Endothelial cell of umbilical vein (primary cell): Measurements from ENCODE around the gene NCAPG2. TPM values are rescaled to one million over a fixed set of nuclear protein-coding genes. Genes with fewer than 3 reads are reported as not detected.

Source experiments
- BruUV-seq: library from RNA; stranded (reverse); fragments of 400-500 nt; replicated peaks from 2 replicates; lab custom pipeline; 2021; lab: Mats Ljungman, UMichigan
- CTCF ChIA-PET: fragments of 300-600, 350-600 bp; sonication (Branson Sonifier 250); formaldehyde crosslinking; loops from one replicate; lab custom pipeline; 2021; ENCODE audit warnings: antibody characterized with exemption, inconsistent platforms; lab: Charles Lee
- POLR2A ChIA-PET: fragments of 300-600, 350-600 bp; sonication (Branson Sonifier 250); formaldehyde crosslinking; loops from one replicate; lab custom pipeline; 2021; ENCODE audit warnings: antibody characterized with exemption, inconsistent platforms; lab: Charles Lee
- DNase-seq: peaks from one replicate; pipeline ENCODE4 v3.0.0-alpha.2; 2011; ENCODE audit warnings: low read depth, low spot score
- FAIRE-seq: peaks from 2 replicates; lab custom pipeline; 2011; peaks lifted over from hg19 to GRCh38; lab: Jason Lieb, UNC
- H2AFZ ChIP-seq: 2 replicates; pipeline ENCODE4 v1.6.0; 2012; ENCODE audit warnings: low read depth, low read length, control low read depth, inconsistent platforms
- H3K27ac ChIP-seq: 2 replicates; pipeline ENCODE4 v1.5.1; 2011; ENCODE audit warnings: low read depth, mild to moderate bottlenecking, control low read depth, low read length, moderate library complexity; ENCODE audit not compliant: insufficient read depth
- H3K27me3 ChIP-seq, 2 experiments: 2 replicates each; pipeline versions ENCODE4 v1.6.0 to v1.6.1; 2011; ENCODE audit warnings: low read length in 2 of 2, mixed read lengths in 1 of 2; ENCODE audit not compliant: control insufficient read depth in 2 of 2, insufficient read depth in 2 of 2
- H3K36me3 ChIP-seq, 2 experiments: 2 replicates in 1 of 2; 3 replicates in 1 of 2; pipeline ENCODE4 v1.5.1; 2011; ENCODE audit warnings: low read length in 2 of 2, mild to moderate bottlenecking in 1 of 2, moderate library complexity in 1 of 2; ENCODE audit not compliant: control insufficient read depth in 2 of 2, insufficient read depth in 2 of 2; ENCODE audit errors: extremely low read depth in 1 of 2
- H3K4me1 ChIP-seq: 3 replicates; pipeline ENCODE4 v1.5.1; 2011; ENCODE audit warnings: mild to moderate bottlenecking, low read length; ENCODE audit not compliant: control insufficient read depth, insufficient read depth; ENCODE audit errors: extremely low read depth
- H3K4me2 ChIP-seq: 2 replicates; pipeline ENCODE4 v1.6.1; 2011; ENCODE audit warnings: low read length, control low read depth, mixed read lengths; ENCODE audit not compliant: insufficient read depth
- H3K4me3 ChIP-seq, 3 experiments: fragments of 200-600 bp in 1 of 3; sonication (generic), shearing (Covaris generic) in 1 of 3; replicated peaks in 1 of 3; 2 replicates each; pipeline ENCODE4 v1.5.1; 2011 to 2016; ENCODE audit warnings: control low read depth in 3 of 3, low read length in 3 of 3, mild to moderate bottlenecking in 2 of 3, inconsistent platforms in 1 of 3, low read depth in 1 of 3, moderate library complexity in 1 of 3; ENCODE audit not compliant: insufficient read depth in 1 of 3
- H3K79me2 ChIP-seq: 2 replicates; pipeline ENCODE4 v1.6.0; 2012; ENCODE audit warnings: low read length, inconsistent platforms; ENCODE audit not compliant: control insufficient read depth, insufficient read depth
- H3K9ac ChIP-seq: replicated peaks from 2 replicates; pipeline ENCODE3; 2011; ENCODE audit warnings: low read length, control low read depth; ENCODE audit not compliant: insufficient read depth; ENCODE audit errors: extremely low read depth
- H3K9me1 ChIP-seq: replicated peaks from 3 replicates; pipeline ENCODE4 v1.6.0; 2011; ENCODE audit warnings: mild to moderate bottlenecking, low read length; ENCODE audit not compliant: control insufficient read depth, insufficient read depth; ENCODE audit errors: extremely low read depth
- H3K9me3 ChIP-seq: replicated peaks from 2 replicates; pipeline ENCODE4 v1.5.1; 2012; ENCODE audit warnings: low read length, inconsistent platforms; ENCODE audit not compliant: control insufficient read depth, insufficient read depth
- H4K20me1 ChIP-seq: replicated peaks from 2 replicates; pipeline ENCODE3; 2011; ENCODE audit warnings: mild to moderate bottlenecking, low read length; ENCODE audit not compliant: control insufficient read depth, insufficient read depth; ENCODE audit errors: extremely low read depth
- CTCF ChIP-seq, 2 donors: IDR thresholded peaks; 1 replicate in 1 of 2; 2 replicates in 1 of 2; pipeline ENCODE4 v1.5.1; 2011; ENCODE audit warnings: low read length in 2 of 2, mild to moderate bottlenecking in 2 of 2, moderate library complexity in 2 of 2, control low read depth in 1 of 2, inconsistent platforms in 1 of 2, low read depth in 1 of 2; ENCODE audit not compliant: insufficient read depth in 1 of 2; ENCODE audit errors: extremely low read depth in 1 of 2
- FOS ChIP-seq: IDR thresholded peaks from 2 replicates; pipeline ENCODE4 v1.6.1; 2011; ENCODE audit warnings: mild to moderate bottlenecking, low read length, moderate library complexity, borderline replicate concordance; ENCODE audit not compliant: insufficient read depth
- GATA2 ChIP-seq: IDR thresholded peaks from 2 replicates; pipeline ENCODE4 v1.7.0; 2011; ENCODE audit warnings: low read depth, mild to moderate bottlenecking, moderate library complexity, mixed read lengths, low read length; ENCODE audit not compliant: insufficient read length, insufficient read depth
- MAX ChIP-seq: IDR thresholded peaks from 2 replicates; pipeline ENCODE4 v1.6.1; 2011; ENCODE audit not compliant: insufficient read depth, insufficient read length
- POLR2A ChIP-seq: IDR thresholded peaks from 2 replicates; pipeline ENCODE4 v1.6.1; 2012; ENCODE audit warnings: low read depth, mild to moderate bottlenecking, control low read depth, low read length
- POLR2AphosphoS5 ChIP-seq: IDR thresholded peaks from 2 replicates; pipeline ENCODE4 v1.6.1; 2012; ENCODE audit warnings: low read depth, mild to moderate bottlenecking, control low read depth, low read length, moderate library complexity; ENCODE audit not compliant: insufficient read depth
- dilution Hi-C: fragments of 300-500 bp; cut with MboI; formaldehyde crosslinking; loops from one replicate; pipeline ENCODE4 v1.15.0; 2019; ENCODE audit warnings: low sequenced_read_pairs; ENCODE audit not compliant: extremely low pct_ligation_motif_present
- intact Hi-C: fragments of 100-400 bp; cut with micrococcal nuclease; formaldehyde crosslinking; loops from one replicate; pipeline ENCODE4 v1.10.0; 2022
- polyA plus RNA-seq, 4 experiments: library from polyadenylated mRNA; depleted of rRNA in 3 of 4; stranded (reverse) in 3 of 4; unstranded in 1 of 4; fragments of >200 nt; gene quantifications; 2 replicates each; pipeline versions ENCODE4 v1.2.1 to v1.2.3, GENCODE V29; 2011 to 2012; ENCODE audit warnings: missing spikeins in 1 of 4
- total RNA-seq: library from RNA; stranded (reverse); gene quantifications from 2 replicates; pipeline ENCODE4 v1.2.3, GENCODE V29; 2021

Gene NCAPG2
- total and polyA plus RNA-seq, 2 donors (not counting 3 experiments of a cell fraction or from before 2014, with no cell fraction given), result 19.2 to 62.3 TPM

- H4K20me1 ChIP-seq, result no peaks in the 10 kb centered on the region
- BruUV-seq, result no TSS peak
- no peaks in the 10 kb centered on the region for H3K4me1 ChIP-seq
- H2AFZ ChIP-seq, result no peak overlapping the region
- TF ChIP-seq POLR2A (no peak), MAX (no peak), GATA2 (no peak), CTCF (IDR thresholded peaks at IDR 0.05; ENCODE audit: extremely low read depth in 1 of 2, insufficient read depth in 1 of 2, low read depth in 1 of 2, low read length in 2 of 2) (no peak), FOS (no peak), POLR2AphosphoS5 (no peak)
- H3K27ac ChIP-seq, result no peak overlapping the region
- no peaks in the 10 kb centered on the region for H3K27me3 ChIP-seq
- H3K9me1 ChIP-seq, result no peaks in the 10 kb centered on the region
- ChIA-PET CTCF (no interaction called here), POLR2A (no interaction called here)
- intact Hi-C loops, result no loop called here
- FAIRE-seq (no peak), DNase-seq (no peak)
- dilution Hi-C loops, result no loop called here
- no peaks in the 10 kb centered on the region for H3K79me2 ChIP-seq
- H3K4me3 ChIP-seq, result no peak overlapping the region
- no peak overlapping the region for H3K9ac ChIP-seq
- no peaks in the 10 kb centered on the region for H3K9me3 ChIP-seq
- no peak overlapping the region for H3K4me2 ChIP-seq
- peaks cover 3 to 13% of the 10 kb centered on the region in 2 experiments for H3K36me3 ChIP-seq
These were observed 41.8 kb downstream of the NCAPG2 start for GRCh38 chr7:158662610-158663427.
